WTC11 (cell line): ENCODE data around the gene MAGI3.

Experiments used
- CTCF ChIP-seq: fragments of 200-600 bp; IDR thresholded peaks from 2 replicates; pipeline ENCODE4 v1.8.0; 2022; ENCODE audit warnings: antibody characterized with exemption
- USF2 ChIP-seq: sonication (generic); formaldehyde crosslinking; IDR thresholded peaks from 2 replicates; pipeline ENCODE4 v1.8.1; 2023; ENCODE audit warnings: mild to moderate bottlenecking, missing genetic modification reagents, moderate library complexity

GRCh38 chr1:113576271-113576670 is 186.0 kb downstream of the MAGI3 start:
- TF ChIP-seq USF2 (CRISPR knock-in tag) (no peak), CTCF (no peak)
